GM18867 (cell line): ENCODE data around the gene BLCAP.
A peak's percentile ranks its signal among the peaks of the same experiment; 100 is the strongest.
"Not testable (repeated sequence)": the region's sequence is repeated elsewhere in the genome, so short reads cannot be mapped to it uniquely, and the experiment has no call there.

ENCODE experiments used
- ATAC-seq: cut with Tn5 transposase; IDR thresholded peaks from one replicate; pipeline ENCODE4 v1.9.1; 2021; ENCODE audit warnings: mild to moderate bottlenecking, moderate library complexity; ENCODE audit not compliant: unreplicated experiment

The BLCAP gene

DNA sequence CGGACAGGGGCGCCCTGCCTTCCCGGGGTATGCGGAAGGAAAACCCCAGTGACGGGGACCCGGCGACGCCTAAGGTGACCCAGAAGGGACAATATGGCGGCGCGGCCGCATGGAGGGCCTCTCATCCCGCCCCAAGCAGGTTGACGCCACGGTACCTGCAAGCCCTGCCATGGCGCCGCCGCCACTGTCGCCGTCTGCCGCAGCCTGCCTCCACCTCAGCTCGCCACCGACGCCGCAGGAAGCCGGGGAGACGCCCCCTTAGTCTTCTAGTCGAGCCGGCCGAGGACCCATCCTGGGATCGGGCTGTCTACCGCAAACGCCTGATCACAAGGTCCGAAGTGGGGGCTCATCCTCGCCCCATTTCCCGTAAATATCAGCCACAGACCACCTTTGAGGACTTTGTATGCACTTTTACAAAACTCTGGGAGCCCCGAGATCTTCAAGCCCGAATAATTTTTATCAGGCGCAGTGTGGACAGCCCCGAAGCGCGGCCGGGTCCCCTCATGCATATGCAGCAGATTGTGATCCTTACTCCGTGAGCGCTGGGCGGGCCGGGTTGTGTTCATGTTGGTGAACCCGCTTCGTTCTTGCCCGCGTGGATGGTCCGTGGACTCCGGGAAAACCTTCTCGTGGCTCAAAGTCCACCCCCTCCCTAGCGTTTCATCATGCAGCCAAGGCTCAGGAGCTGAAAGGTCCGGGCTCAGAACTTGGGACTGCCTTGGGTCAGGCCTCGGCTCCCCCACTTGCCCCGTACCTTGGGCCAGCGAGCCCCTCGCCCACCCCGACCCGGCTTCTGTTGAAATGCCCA is at the start of gene BLCAP:
Gene BLCAP (minus strand): TSS at position 239 of the 808 bp plus-strand sequence. CDS start 8,702 bp downstream, outside the sequence.
- peak; percentile 64 for ATAC-seq

DNA sequence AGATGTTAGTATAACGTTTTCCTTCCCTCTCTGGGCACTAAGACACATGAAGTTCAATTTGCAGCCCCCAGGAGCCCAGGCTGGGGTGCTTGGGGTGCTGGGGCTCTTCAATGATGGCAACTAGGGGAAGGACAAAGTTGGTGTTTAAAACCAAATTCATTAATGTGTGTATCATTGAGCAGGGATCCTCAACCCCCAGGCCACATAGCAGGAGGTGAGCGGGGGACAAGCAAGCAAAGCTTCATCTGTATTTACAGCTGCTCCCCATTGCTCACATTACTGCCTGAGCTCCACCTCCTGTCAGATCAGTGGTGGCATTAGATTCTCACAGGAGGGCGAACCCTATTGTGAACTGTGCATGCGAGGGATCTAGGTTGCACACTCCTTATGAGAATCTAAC is 49.8 kb upstream of the BLCAP start:
- ATAC-seq: not testable (repeated sequence)

DNA sequence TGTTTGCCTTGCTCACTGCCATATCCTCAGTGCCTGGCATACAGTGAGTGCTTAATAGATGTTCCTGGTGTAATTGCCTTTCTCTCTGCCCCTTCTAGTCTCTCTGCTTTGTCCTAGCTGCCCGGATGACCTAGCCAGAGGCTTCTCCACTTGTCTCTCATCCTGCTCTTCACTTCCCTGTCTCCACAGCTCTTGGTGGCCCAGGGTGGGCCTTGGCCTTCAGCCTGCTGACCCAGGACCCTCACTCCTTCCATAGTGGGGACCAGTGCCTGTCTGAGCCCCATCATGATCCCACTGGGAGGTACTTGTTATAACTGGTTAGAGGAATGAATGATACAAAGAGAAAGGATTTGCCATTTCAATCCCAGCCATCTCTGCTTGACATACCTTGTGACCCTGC is 49.2 kb upstream of the BLCAP start:
- no peak for ATAC-seq

DNA sequence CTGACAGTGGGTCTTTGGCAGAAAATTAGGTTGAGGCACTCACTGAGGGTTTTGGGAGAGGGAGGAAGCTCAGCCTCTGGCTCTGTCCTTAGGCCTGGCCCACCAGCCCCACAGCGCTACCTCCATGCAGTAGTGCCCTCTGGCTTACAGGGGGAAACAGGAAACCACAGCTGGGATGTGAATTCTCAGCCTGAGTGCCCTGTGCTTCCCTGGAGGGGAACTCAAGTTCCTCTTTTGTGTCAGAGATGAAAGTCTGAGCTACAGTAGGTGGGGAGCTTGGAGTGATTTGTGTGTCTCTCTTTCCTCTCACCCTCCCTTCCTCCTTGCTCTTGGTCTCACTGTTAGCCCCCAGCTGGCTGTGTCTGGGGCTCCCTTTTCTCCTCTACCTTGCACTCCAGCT is 48.2 kb upstream of the BLCAP start:
- ATAC-seq: no peak

- no peak for ATAC-seq
Observed at GRCh38 chr20:37574199-37574890, 46.7 kb upstream of the BLCAP start.

- ATAC-seq: no peak
Observed at GRCh38 chr20:37573626-37574198, 46.0 kb upstream of the BLCAP start.

GRCh38 chr20:37571033-37571432 is 43.4 kb upstream of the BLCAP start:
- ATAC-seq: no peak

DNA sequence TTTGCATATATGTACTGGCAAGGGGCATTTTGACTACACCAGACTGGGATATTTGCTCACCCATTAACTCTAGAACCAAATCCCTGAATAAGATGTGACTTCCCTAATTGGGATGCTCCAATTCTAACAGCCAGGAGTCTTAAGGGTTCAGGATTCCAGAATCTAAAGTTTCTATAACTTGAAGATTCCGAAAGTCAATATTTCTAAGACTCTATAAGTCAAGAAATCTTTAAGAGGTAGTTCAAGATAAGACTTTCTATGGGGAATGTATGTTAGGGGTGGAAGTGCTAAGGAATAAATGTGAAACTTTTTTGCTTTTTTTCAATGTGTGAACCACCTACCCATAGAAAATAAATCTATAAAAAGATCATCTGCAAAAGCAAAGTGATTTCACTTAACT is 42.7 kb upstream of the BLCAP start:
- no peak for ATAC-seq

DNA sequence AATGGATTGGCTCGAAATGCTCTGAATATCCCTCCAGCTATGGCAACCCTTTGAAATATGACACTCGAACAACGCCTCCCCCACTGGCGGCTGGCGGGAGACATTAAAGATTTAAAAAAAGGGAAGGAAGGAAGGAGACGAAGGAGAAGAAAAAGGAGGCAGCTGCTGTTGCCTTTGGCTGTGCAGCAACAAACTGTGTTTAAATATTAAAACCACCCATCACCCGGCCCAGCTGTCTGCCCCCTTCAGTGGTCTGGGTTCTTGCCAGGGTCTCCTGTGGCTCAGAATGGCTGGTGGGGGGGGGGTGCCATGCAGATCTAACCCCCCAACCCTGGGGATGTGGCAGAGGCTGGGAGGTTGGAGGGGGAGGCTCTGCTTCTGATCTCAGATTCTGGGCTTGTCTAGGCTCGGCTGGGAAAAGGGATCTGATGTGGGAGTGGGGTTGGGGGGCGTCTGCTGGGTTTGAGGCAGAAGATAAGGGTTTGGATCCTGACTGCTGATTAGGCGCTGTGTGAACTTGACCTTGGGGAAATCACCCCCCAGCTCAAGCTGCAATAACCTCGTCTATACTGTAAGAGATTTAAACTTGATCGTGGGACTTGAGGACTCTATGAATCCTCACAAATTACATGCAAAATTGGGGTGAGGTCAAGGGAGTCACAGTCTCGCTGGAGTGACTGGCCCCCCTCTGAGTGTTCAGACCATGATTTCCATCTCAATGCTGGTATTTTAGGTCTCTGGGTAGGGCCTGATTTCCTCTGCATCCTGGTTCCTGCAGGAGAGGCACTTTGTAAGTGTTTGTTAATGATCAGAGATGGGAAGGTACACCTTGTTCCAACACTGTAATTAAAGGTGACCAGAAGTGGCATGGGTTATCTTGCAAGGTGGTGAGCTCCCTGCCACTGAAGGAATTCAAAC is 40.3 kb upstream of the BLCAP start:
- ATAC-seq: no peak

DNA sequence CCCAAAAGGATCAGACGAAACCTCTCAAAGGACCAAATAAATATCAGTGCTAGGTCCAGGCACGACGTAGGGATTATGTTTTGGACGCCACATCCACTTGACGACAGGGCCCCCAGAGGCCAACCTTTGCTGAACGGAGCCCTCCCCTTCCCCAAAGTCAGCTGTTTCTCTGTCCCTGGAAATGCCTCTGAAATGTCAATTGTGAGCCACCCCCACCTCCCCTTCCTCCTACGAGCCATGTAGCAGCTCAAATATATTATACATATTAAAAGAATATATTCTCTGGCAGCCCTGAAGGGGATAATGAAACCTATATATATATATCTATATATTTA is 39.6 kb upstream of the BLCAP start:
- no peak for ATAC-seq

- no peak for ATAC-seq
Observed at GRCh38 chr20:37566590-37567330, 39.1 kb upstream of the BLCAP start.

- ATAC-seq: no peak
Observed at GRCh38 chr20:37565134-37565811, 37.6 kb upstream of the BLCAP start.

GRCh38 chr20:37564388-37565133 is 36.9 kb upstream of the BLCAP start:
- ATAC-seq: no peak

- ATAC-seq: no peak
Observed at GRCh38 chr20:37564016-37564387, 36.3 kb upstream of the BLCAP start.

DNA sequence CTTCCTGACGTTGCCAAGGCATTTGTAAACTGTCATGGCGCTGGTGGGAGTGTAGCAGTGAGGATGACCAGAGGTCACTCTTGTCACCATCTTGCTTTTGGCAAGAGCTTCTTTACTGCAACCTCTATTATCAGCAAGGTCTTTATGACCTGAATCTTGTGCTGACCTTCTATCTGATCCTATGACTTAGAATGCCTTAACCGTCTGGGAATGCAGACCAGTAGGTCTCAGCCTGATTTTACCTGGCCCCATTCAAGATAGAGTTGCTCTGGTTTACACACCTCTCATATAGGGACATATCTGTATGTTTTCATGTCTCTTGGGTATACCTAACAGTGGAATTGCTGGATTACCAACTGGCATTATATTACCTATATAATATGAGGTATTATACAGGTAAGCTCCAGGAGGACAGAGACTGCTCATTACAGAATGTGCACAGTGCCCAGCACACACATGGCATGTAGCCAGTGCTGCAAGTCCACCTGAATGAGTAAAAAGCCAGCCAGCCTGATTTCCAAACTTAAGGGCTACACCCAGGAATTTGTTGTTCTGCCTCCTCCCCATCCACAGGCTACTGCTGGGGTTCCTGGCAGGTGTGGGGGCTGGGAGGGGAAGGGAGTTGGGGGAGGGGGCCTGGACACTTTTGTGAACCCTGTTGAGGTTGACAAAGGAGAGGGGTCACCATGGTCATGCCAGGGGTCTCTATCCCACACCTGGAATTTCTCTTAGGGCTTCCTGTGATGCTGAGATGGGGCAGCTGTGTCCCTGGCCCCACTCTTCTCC is 35.2 kb upstream of the BLCAP start:
- no peak for ATAC-seq

- no peak for ATAC-seq
Observed at GRCh38 chr20:37560629-37561028, 33.0 kb upstream of the BLCAP start.

DNA sequence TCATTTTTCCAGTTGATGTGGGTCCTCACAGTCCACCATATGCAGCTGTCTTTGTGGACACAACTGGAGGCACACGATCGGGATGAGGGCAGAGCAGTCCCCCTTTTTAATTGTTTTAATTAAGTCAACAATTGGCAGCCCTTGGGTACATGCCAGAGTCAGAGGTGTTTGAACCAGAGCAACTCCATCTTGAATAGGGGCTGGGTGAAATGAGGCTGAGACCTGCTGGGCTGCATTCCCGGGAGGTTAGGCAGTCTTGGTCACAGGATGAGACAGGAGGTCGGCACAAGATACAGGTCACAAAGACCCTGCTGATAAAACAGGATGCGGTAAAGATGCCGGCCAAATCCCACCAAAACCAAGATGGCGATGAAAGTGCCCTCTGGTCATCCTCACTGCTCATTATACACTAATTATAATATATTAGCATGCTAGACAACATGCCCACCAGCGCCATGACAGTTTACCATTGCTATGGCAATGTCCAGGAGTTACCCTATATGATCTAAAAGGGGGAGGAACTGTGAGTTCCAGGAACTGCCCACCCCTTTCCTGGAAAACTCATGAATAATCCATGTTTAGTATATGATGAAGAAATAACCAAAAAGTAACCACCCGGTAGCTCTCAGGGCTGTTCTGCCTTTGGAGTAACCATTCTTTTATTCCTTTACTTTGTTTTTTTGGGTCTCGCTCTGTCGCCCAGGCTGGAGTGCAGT is 31.8 kb upstream of the BLCAP start:
- ATAC-seq: no peak

DNA sequence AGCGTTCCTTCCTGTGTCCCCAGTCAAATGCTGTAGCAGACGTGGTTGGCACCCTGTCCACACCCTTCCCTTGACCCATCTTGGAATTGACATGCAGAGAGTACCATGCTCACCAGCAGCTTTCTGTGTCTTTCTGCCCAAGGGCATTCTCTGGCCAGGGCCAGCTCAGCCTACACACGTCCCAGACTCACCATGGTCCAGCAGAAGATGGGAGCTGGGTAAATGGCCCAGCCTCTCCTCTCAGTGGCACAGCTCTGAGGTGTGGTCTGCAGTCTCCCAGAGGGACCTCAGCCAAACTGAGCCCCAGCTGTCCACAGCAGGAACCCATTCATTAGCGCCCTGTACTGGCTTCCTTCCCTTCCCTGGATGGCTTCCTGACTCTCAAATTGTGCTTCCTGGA is 31.1 kb upstream of the BLCAP start:
- ATAC-seq: no peak
